ENCODE measurements around the gene EPHB4. TPM values are rescaled to one million over a fixed set of nuclear protein-coding genes. Genes with fewer than 3 reads are reported as not detected.

The EPHB4 gene
- total and polyA plus RNA-seq, 10 of the 15 experiments (the other 5 are each of a cell fraction or from before 2014, with no cell fraction given) = 0.32 to 0.85 (median 0.48) TPM; not detected in 4

DNA sequence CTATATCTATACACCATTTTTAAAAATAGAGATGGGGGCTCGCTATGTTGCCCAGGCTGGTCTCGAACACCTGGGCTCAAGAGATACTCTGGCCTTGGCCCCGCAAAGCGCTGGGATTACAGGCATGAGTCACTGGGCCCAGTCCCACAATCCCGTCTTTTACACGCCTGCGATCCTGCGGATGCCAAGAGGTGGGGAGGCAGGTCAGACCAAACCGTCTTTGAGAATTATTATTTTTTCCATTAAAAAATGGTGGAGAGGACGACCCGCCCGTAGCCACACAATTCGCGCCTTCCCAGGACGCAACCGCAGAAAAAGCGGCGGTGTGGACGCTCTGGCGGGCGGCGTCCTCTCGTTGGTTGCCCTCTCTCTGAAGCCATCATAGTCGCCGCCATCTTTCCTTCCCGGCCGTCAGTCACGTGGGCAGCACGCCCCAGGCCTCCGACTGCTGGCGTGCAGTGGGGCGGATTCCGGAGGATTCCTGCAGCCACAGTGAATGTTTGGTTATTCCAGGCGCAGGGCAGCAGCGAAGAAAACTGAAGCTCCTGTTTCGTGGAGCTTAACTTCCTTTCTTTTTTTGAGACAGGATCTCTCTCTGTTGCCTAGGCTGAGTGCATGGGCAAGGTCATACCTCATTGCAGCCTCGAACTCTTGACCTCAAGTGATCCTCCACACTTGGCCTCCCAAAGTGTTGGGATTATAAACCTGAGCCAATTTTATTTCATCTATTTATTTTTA lies 9.9 kb upstream of the EPHB4 start (continued):
- TF ChIP-seq, protein P1, sequence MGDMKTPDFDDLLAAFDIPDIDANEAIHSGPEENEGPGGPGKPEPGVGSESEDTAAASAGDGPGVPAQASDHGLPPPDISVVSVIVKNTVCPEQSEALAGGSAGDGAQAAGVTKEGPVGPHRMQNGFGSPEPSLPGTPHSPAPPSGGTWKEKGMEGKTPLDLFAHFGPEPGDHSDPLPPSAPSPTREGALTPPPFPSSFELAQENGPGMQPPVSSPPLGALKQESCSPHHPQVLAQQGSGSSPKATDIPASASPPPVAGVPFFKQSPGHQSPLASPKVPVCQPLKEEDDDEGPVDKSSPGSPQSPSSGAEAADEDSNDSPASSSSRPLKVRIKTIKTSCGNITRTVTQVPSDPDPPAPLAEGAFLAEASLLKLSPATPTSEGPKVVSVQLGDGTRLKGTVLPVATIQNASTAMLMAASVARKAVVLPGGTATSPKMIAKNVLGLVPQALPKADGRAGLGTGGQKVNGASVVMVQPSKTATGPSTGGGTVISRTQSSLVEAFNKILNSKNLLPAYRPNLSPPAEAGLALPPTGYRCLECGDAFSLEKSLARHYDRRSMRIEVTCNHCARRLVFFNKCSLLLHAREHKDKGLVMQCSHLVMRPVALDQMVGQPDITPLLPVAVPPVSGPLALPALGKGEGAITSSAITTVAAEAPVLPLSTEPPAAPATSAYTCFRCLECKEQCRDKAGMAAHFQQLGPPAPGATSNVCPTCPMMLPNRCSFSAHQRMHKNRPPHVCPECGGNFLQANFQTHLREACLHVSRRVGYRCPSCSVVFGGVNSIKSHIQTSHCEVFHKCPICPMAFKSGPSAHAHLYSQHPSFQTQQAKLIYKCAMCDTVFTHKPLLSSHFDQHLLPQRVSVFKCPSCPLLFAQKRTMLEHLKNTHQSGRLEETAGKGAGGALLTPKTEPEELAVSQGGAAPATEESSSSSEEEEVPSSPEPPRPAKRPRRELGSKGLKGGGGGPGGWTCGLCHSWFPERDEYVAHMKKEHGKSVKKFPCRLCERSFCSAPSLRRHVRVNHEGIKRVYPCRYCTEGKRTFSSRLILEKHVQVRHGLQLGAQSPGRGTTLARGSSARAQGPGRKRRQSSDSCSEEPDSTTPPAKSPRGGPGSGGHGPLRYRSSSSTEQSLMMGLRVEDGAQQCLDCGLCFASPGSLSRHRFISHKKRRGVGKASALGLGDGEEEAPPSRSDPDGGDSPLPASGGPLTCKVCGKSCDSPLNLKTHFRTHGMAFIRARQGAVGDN (IDR thresholded peaks at IDR 0.05) = peak; percentile 31; the same call in 1 of the 2 replicates
- TF ChIP-seq RAD51 (IDR thresholded peaks at IDR 0.05) (peak; percentile 90), SREBF2 (IDR thresholded peaks at IDR 0.05; ENCODE audit: low read length) (no peak), SIX5 (IDR thresholded peaks at IDR 0.05; ENCODE audit: low read depth, low read length, severe bottlenecking) (peak; percentile 69), CBFB (IDR thresholded peaks at IDR 0.05; ENCODE audit: low read depth) (peak; percentile 78; the same call in 1 of the 2 replicates), NR2F1 (conservative IDR thresholded peaks at IDR 0.05) (0 out of 2 replicates have a peak, but pooled peaks have one; percentile 28), HDAC6 (IDR thresholded peaks at IDR 0.05; ENCODE audit: unreplicated experiment) (no peak), RUNX3 (IDR thresholded peaks at IDR 0.05; ENCODE audit: low read length) (peak; percentile 96), IKZF1 (conservative IDR thresholded peaks at IDR 0.05) (peak; percentile 88), CREM (IDR thresholded peaks at IDR 0.05; ENCODE audit: low read depth) (peak; percentile 47; the same call in 1 of the 2 replicates), TARDBP (IDR thresholded peaks at IDR 0.05; ENCODE audit: borderline replicate concordance) (peak; percentile 71), MEF2B (IDR thresholded peaks at IDR 0.05; ENCODE audit: partially characterized antibody, poor library complexity, severe bottlenecking) (no peak)
- TF ChIP-seq, protein P2, sequence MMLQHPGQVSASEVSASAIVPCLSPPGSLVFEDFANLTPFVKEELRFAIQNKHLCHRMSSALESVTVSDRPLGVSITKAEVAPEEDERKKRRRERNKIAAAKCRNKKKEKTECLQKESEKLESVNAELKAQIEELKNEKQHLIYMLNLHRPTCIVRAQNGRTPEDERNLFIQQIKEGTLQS (IDR thresholded peaks at IDR 0.05; ENCODE audit: borderline replicate concordance, extremely low read depth, low read depth, low read length) = peak; percentile 53; the same call in 1 of the 2 replicates
- TF ChIP-seq, protein P3, sequence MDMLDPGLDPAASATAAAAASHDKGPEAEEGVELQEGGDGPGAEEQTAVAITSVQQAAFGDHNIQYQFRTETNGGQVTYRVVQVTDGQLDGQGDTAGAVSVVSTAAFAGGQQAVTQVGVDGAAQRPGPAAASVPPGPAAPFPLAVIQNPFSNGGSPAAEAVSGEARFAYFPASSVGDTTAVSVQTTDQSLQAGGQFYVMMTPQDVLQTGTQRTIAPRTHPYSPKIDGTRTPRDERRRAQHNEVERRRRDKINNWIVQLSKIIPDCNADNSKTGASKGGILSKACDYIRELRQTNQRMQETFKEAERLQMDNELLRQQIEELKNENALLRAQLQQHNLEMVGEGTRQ (IDR thresholded peaks at IDR 0.05; ENCODE audit: borderline replicate concordance, low read depth, low read length) = peak; percentile 71
- TF ChIP-seq, protein P4, sequence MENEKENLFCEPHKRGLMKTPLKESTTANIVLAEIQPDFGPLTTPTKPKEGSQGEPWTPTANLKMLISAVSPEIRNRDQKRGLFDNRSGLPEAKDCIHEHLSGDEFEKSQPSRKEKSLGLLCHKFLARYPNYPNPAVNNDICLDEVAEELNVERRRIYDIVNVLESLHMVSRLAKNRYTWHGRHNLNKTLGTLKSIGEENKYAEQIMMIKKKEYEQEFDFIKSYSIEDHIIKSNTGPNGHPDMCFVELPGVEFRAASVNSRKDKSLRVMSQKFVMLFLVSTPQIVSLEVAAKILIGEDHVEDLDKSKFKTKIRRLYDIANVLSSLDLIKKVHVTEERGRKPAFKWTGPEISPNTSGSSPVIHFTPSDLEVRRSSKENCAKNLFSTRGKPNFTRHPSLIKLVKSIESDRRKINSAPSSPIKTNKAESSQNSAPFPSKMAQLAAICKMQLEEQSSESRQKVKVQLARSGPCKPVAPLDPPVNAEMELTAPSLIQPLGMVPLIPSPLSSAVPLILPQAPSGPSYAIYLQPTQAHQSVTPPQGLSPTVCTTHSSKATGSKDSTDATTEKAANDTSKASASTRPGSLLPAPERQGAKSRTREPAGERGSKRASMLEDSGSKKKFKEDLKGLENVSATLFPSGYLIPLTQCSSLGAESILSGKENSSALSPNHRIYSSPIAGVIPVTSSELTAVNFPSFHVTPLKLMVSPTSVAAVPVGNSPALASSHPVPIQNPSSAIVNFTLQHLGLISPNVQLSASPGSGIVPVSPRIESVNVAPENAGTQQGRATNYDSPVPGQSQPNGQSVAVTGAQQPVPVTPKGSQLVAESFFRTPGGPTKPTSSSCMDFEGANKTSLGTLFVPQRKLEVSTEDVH (IDR thresholded peaks at IDR 0.05; ENCODE audit: low read depth, partially characterized antibody) = no peak
